Hematopoietic multipotent progenitor cell (in vitro differentiated cells): ENCODE measurements around the gene KYAT1. TPM values are rescaled to one million over a fixed set of nuclear protein-coding genes. Genes with fewer than 3 reads are reported as not detected.
"Not testable (repeated sequence)": the region's sequence is repeated elsewhere in the genome, so short reads cannot be mapped to it uniquely, and the experiment has no call there.

ENCODE experiments used
- DNase-seq, 3 donors: peaks; one replicate each; pipeline ENCODE4 v3.0.0-alpha.2; 2011 to 2015; ENCODE audit warnings: low read depth in 2 of 3, low spot score in 2 of 3
- total RNA-seq: library from RNA; depleted of rRNA; stranded (reverse); fragments of >200 nt; gene quantifications from one replicate; pipeline ENCODE4 v1.2.3, GENCODE V29; 2012

Gene KYAT1
- total RNA-seq, 1 donor: 12.1 TPM

DNA sequence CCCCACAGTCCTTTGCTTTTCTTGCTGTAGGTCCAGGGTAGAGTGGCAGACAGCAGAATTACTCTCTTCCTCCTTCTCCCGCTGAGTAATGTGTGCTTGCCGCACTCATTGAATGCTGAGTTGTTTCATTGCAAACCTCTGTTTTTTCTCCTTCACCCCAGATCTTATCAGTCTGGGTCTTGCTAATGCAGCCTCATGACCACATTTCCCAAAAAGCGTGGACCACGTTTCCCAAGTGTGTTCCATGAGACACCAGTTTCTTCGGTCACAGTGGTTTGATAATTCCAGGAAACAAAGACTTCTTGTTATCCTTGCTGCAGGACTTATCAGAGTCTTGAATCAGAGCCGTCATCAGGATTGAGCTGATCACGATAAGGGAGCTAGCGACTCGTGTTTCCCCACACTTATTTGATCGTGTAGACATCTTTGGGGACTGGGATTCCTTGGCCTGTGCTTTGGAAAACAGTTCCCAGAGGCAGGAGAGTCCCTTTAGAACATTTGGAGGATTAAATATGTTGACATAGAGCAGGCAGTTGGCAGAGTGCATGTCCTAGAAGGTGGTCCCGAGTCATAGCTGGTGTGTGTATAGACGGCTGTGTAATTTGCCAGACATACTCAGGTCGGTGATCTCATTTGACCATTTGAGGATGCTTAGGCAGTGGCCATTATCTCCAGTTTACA, 4.6 kb upstream of the KYAT1 start:
- no peak for DNase-seq

DNA sequence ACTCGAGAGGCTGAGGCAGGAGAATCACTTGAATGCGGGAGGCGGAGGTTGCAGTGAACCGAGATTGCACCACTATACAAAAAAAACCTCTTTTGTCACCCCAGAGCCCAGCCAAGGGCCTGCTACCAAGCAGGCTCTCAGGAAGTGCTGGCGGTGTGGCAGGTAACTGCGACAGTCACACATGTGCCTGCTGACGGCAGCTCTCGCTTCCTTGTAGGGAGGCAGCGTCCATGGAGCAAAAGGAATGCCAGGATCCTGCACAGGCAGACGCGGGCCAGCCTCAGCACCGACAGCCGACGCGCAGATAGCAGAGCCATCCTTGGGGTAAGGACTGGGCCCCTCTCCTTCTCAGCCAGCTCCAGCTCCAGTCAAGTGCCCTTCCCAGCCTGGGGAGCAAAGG, 4.0 kb upstream of the KYAT1 start:
- DNase-seq: no peak

DNA sequence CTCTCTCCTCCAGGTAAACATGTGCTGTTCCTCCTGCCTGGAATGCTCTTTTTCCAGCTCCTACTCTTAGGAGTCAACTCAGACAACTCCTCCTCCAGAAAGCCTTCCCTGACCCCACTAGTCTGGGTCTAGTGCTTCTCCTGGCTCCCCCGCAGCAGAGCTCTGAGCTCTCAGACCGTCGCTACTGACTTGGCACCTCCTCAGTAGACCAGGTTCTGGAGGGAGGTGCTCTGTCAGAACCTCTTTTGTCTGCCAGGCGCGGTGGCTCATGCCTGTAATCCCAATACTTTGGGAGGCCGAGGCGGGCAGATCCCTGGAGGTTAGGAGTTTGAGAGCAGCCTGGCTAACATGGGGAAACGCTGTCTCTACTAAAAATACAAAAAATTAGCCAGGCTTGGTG, 3.6 kb upstream of the KYAT1 start:
- DNase-seq: no peak

DNA sequence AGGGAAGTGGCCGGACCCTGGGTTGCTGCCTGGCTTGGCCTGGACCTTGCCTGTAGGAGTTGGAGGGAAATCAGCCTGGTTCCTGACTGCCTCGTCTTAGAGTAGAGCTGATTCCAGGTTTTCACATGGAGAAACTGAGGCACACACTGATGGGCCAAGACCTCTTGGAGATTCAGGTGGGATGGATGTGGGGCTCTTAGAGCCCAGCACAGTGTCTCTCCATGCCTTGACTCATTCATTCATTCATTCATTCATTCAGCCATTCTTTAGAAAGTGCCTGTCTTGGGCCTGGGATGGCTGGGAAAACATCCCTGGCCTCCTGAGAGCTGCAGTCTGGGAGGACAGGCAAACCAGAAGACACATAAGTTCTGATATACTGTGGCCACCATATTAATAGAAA, 2.4 kb upstream of the KYAT1 start:
- no peak for DNase-seq

DNA sequence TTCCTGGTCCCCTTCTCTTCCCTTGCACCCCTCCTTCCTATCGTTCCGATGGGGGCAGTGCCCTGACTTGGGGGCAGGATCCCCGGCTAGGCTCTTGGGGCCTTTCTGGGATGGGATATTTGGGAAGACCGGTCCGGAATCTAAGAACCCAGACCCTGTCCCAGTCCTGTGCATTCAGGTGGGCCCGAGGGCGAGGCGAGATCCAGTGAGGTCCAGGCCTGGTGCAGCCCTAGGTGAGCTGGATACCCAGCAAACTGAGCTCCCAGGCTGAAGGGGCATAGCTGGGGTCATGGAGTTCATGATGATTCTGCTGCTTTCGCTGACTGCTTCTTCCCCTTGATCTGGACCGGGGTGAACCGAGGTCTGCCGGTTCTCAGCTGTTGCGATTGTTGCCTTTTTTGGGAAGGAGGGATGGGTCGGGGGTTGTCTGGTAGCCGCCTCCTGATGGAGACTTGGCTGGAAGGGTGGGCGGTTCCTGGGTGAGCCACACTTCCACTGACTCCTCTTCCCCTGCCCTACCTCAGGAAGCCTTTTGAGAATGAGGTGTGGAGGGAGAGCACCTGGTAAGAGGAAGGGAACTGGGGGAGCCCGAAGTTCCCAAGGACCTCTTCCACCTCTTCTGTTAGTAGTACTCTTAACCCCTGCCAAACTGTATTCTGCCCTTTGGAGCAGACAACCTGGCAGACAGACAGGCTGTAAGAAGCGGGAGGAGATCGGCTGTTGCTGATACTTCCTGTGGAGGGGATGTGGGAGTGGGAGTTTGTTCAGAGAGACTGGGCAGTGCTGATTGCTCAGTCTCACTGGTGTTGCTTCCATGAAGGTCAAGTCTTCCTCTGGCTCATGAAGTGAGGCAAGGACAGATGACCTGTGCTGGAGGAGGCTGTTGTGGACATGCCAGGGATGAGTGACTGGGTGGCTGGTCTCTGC, 1.2 kb upstream of the KYAT1 start:
- DNase-seq: peak in 1 of 3 donors; percentile 20

DNA sequence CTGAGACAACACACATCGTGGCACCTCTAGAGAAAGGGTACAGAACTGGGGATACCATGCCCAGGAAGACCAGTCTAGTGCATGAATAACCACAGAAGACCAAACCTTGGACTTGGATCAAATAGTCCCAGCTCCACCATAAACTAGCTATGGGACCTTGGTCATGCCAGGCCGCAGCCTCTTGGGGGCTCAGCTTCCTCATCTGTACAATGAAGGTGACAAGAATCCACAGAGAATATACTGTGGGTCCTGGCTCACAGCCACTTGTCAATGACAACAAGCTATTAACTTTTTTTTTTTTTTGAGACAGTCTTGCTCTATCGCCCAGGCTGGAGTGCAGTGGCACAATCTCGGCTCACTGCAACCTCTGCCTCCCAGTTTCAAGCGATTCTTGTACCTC, 3.9 kb downstream of the KYAT1 start:
- DNase-seq: peak in 2 of 3 donors; percentile 74 to 86

DNA sequence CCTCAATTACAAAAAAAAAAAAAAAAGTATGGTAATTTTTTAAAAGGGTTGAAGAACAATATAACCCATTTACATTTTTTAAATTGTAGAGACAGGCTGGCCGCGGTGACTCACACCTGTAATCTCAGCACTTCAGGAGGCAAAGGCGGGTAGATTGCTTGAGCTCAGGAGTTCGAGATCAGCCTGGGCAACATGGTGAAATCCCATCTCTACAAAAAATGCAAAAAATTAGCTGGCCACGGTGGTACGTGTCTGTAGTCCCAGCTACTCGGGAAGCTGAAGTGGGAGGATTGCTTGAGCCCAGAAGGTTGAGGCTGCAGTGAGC, 10.8 kb downstream of the KYAT1 start:
- DNase-seq: not testable (repeated sequence)

DNA sequence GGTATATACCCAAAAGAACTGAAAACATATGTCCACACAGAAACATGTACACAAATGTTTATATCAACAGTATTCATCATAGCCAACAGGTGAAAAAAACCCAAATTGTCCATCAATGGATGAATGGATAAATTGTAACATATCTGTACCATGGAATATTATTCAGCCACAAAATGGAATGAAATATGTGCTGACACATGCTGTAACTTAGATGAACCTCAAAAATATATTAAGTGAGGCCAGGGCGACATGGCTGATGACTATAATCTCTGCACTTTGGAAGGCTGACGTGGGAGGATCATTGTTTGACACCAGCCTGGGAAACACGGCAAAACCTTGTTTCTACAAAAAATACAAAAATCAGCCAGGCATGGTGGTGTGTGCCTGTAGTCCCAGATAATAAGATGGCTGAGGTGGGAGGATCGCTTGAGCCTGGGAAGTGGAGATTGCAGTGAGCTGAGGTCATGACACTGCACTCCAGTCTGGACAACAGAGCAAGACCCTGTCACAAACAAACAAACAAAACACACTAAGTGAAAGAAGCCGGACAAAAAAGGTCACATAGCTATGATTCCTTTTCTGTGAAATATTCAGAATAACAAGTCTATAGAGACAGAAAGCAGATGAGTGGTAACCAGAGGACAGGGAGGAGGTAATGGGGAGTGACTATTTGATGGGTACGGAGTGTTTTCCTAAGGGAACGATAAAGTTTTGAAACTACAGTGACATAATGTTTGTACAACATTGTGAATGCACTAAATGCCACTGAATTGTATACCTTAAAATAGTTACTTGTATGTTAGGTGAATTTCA, 11.4 kb downstream of the KYAT1 start:
- DNase-seq: no peak

DNA sequence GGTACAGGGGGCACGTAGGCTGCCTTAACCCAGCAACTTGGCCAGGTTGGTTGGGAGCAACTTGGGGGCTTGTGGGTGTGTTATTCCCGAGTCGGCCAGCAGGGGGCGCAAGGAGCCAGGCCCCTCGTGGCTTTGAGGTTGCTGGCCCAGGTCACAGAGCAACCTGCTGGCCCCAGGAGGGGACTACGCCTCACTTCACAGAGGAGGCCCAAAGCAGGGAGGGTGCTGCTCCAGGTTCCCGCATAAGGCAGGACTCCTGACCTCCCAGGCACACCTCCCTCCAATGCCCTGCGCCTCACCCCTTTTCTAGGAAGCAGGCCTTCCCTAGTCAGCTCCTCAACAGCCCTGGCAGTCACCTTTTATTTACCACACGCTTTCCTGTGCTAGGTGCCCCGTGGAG, 18.1 kb downstream of the KYAT1 start:
- peak; percentile 79 to 89 (median 83) for DNase-seq

DNA sequence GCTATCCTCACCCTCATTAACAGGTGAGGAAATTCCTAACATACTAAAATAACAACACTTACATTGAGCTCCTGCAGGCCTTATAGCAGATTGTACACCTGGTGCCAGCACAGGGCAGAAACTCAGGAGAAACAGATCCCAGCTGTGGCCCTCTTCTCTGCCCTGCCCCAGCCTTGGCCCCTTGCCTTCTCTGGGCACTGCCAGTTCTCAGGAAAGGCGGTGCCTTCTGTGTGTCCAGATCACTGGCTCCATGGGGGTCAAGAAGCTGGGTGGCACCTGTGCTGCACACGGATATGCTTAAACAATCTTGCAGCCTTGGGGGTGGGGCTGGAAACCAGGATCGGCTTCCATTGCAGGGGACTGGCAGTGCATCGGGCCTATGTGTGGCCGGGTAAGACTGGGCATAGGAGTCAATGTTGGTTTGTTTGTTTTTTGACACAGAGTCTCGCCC, 19.3 kb downstream of the KYAT1 start:
- no peak for DNase-seq

DNA sequence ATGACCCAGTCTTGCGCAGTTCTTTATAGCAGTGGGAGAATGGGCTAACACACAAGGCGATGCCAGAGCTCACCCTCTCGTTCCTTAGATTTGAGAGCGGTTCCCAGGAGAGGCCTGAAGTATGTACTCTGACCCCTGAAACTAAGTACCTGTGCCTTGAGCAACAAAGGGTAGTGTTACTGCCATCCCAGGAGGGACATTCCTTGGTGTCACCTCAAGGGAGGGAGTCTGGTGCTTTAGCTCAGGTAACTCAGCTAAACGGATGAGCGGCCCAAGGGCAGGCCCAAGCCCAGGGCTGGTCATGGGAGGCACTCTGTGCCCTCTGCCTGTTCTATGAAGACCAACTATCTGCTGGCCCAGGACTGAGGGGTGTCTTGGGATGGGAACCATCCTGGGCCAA, 20.2 kb downstream of the KYAT1 start:
- no peak for DNase-seq

DNA sequence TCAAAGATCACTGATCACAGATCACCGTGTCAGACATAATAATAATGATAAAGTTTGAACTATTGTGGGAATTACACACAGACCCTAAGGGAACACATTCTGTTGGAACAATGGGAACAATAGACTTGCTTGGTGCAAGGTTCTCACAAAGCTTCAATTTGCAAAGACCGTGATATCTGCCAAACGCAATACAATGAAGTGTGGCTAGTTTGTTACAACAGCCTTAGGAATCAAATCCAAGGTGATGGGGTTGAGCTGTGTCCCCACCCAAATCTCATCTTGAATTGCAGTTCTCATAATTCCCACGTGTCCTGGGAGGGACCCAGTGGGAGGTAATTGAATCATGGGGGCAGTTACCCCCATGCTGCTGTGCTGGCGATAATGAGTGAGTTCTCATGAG, 20.8 kb downstream of the KYAT1 start:
- no peak for DNase-seq

DNA sequence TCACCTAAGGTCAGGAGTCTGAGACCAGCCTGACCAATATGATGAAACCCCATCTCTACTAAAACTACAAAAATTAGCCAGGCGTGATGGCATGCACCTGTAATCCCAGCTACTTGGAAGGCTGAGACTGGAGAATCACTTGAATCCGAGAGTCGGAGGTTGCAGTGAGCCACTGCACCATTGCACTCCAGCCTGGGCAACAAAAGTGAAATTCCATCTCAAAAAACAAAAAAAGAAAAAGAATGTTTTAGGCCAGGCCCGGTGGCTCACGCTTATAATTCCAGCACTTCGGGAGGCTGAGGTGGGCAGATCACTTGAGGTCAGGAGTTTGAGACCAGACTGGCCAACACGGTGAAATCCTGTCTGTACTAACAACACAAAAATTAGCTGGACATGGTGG, 23.3 kb downstream of the KYAT1 start:
- DNase-seq: not testable (repeated sequence)

DNA sequence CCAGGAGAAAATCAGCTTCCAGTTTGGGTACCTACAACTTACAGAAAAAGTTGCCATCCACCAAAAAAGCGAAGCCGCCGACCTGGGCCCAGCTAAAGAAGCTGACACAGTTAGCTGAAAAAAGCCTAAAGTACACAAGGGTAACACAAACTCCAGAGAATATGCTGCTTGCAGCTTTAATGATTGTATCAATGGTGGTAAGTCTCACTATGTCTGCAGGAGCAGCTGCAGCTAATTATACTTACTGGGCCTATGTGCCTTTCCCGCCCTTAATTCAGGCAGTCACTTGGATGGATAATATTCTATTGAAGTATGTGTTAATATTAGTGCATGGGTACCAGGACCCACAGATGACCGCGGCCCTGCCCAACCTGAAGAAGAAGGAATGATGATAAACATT, 27.3 kb downstream of the KYAT1 start:
- DNase-seq: not testable (repeated sequence)

DNA sequence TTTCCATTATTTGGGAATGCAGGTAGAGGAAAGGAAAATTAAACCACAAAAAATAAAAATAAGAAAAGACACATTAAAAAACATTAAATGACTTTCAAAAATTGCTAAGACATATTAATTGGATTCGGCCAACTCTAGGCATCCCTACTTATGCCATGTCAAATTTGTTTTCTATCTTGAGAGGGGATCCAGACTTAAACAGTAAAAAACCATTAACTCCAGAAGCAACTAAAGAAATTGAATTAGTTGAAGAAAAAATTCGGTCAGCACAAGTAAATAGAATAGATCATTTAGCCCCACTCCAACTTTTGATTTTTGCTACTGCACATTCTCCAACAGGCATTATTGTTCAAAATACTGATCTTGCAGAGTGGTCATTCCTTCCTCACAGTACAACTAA, 29.1 kb downstream of the KYAT1 start:
- not testable (repeated sequence) for DNase-seq

DNA sequence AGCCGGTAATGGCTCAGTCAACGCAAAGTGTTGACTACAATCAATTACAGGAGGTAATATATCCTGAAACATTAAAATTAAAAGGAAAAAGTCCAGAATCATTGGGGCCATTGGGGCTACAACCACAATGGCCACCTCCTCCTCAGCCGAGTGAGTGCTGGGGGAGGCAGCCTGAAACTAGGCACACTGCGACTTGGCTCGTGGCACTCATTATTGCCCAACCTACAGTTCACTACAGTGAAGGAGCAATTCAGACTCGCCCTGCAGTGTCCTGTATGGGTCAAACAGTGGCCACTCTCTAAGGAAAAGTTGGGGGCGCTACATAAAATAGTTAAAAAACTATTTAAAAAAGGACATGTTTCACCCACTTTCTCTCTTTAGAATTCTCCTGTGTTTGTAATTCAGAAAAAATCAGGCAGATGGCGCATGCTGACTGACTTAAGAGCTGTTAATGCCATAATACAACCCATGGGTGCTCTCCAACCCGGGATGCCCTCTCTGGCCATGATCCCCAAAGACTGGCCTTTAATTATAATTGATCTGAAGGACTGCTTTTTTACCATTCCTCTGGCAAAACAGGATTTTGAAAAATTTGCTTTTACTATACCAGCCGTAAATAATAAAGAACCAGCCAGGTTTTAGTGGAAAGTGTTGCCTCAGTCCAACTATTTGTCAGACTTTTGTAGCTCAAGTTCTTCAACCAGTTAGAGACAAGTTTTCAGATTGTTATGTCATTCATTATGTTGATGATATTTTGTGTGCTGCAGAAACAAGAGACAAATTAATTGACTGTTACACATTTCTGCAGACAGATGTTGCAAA, 29.8 kb downstream of the KYAT1 start:
- peak in 2 of 3 donors; percentile 35 to 64 for DNase-seq

DNA sequence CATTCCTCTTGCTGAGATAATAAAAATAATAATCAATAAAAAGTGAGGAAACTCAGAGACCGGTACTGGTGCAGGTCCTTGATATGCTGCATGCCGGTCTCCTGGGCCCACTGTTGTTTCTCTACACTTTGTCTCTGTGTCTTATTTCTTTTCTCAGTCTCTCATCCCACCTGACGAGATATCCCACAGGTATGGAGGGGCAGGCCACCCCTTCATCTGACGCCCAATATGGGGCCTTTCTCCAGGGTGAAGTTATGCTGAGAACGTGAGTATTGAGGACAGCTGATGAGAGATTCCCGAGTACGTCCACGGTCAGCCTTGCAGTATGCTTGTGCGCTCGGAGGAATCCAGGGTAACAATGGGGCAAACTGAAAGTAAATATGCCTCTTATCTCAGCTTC, 30.7 kb downstream of the KYAT1 start:
- DNase-seq: not testable (repeated sequence)

DNA sequence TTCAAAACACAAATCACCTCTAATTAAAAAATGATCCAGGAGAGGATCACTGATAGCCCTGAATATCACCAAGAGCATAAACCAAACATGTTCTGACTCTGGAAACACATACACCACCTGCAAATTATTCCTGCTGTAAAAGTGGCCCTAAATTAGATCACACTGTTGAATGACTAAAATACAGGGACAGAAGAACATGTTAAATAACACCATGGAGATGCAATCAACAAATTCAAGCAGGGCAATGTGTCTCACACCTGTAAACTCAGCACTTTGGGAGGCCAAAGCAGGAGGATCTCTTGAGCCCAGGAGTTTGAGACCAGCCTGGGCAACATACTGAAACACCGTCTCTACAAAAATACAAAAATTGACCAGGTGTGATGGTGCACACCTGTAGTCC, 33.9 kb downstream of the KYAT1 start:
- DNase-seq: no peak

DNA sequence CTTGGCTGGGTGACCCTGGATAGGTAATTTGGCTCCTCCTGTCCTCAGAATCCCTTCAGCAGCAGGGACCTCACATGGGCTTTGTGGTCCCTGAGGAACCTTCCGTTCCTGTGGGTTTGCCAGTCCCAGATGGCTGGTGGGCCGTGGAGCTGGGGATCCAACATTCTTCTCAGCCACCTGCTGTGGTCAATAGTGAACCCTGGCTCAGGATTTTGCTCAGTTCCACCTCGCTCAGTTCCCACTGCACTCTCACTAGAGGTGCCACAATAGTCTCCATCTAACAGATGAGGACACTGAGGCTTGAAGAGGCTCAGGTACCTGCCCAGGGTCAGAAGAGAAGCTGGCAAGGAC, 35.1 kb downstream of the KYAT1 start:
- DNase-seq: no peak

DNA sequence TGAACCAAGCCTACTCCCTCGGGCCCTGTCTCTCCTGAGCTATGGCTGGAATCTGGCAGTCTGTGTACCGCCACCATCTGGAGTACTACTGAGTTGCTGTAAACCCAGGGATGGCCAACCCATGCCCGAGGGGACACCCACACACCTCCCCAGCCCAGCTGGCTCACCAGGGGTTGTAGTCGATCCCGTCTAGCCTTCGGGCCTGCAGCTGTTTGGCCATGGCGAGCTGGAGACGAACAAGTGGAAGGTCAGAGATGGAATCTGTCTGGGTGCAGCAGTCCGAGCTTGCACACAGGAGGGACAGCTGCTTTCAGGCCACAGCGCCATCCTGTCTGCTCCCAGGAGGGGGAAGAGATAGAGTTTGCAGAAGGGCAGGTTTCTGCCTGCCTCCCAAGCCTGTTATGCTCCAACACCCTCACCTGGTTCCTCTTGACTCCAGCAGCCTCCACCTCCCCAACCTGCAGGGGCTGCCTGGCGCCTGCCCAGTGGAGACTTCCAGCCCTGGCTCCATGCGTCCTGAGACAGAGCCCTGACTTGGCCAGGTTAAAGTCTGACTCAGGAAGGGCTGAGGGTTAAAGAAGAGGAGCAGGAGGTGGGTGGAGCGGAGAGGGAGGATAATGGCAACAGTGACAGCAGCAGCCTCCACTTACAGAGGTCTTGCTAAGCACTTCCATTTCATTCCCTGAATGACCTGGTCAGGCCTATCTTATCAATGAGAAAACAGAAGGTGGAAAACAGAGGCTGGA, 36.4 kb downstream of the KYAT1 start:
- no peak for DNase-seq
